Measurements from ENCODE around the gene ERBIN. TPM values are rescaled to one million over a fixed set of nuclear protein-coding genes. Genes with fewer than 3 reads are reported as not detected.

The ERBIN gene
- total RNA-seq, 1 experiment from 2014 or later: 47.2 TPM

- H3K4me1 Mint-ChIP-seq (ENCODE audit: low read depth, unreplicated experiment): peaks cover 15% of the 10 kb centered on the region
- H3K4me3 Mint-ChIP-seq (ENCODE audit: unreplicated experiment): no peak overlapping the region
- Histone ChIP-seq H3K4me1 (no peaks in the 10 kb centered on the region), H3K27me3 (replicated peaks; ENCODE audit: control insufficient read depth, insufficient read depth, low read length) (no peaks in the 10 kb centered on the region), H3K4me3 (ENCODE audit: low read depth, low read length) (no peak overlapping the region), H3K36me3 (ENCODE audit: control insufficient read depth, insufficient read depth, low read length) (no peaks in the 10 kb centered on the region), H3K9me3 (0 out of 2 replicates have a peak, but pooled peaks cover under 1% of the 10 kb centered on the region)
- no peaks in the 10 kb centered on the region for H3K27me3 Mint-ChIP-seq (ENCODE audit: insufficient read depth, unreplicated experiment)
- intact Hi-C loops (cut with micrococcal nuclease; ENCODE audit: unreplicated experiment): no loop called here
- peaks cover 9% of the 10 kb centered on the region for H3K36me3 Mint-ChIP-seq (ENCODE audit: insufficient read depth, unreplicated experiment)
- BruUV-seq (replicated peaks): no TSS peak
- ChIA-PET CTCF (no interaction called here), POLR2A (no interaction called here)
- no peak for DNase-seq
- H3K9me3 Mint-ChIP-seq (ENCODE audit: unreplicated experiment): no peaks in the 10 kb centered on the region
- TF ChIP-seq CTCF (IDR thresholded peaks at IDR 0.05; ENCODE audit: insufficient read depth in 1 of 2, low read depth in 1 of 2, low read length in 1 of 2, severe bottlenecking in 1 of 2, unreplicated experiment in 1 of 2): no peak
- no peak overlapping the region for H3K27ac Mint-ChIP-seq (ENCODE audit: unreplicated experiment)
These were observed 41.1 kb downstream of the ERBIN start for GRCh38 chr5:65967288-65968066.

GRCh38 chr5:65969539-65970393, 43.4 kb downstream of the ERBIN start:
- H3K36me3 Mint-ChIP-seq (ENCODE audit: insufficient read depth, unreplicated experiment): peaks cover 16% of the 10 kb centered on the region
- H3K4me3 Mint-ChIP-seq (ENCODE audit: unreplicated experiment): no peak overlapping the region
- H3K4me1 Mint-ChIP-seq (ENCODE audit: low read depth, unreplicated experiment): peaks cover 15% of the 10 kb centered on the region
- H3K36me3 ChIP-seq (ENCODE audit: control insufficient read depth, insufficient read depth, low read length): no peaks in the 10 kb centered on the region; the same call in 1 of the 2 replicates
- no peaks in the 10 kb centered on the region for H3K27me3 Mint-ChIP-seq (ENCODE audit: insufficient read depth, unreplicated experiment)
- BruUV-seq (replicated peaks): no TSS peak
- CTCF ChIA-PET: no interaction called here
- no peak for TF ChIP-seq CTCF (IDR thresholded peaks at IDR 0.05; ENCODE audit: insufficient read depth in 1 of 2, low read depth in 1 of 2, low read length in 1 of 2, severe bottlenecking in 1 of 2, unreplicated experiment in 1 of 2)
- H3K27ac Mint-ChIP-seq (ENCODE audit: unreplicated experiment): no peak overlapping the region
- H3K4me1 ChIP-seq: no peaks in the 10 kb centered on the region
- H3K4me3 ChIP-seq (ENCODE audit: low read depth, low read length): no peak overlapping the region
- intact Hi-C loops (cut with micrococcal nuclease; ENCODE audit: unreplicated experiment): no loop called here
- 0 out of 2 replicates have a peak, but pooled peaks cover 3% of the 10 kb centered on the region for H3K9me3 ChIP-seq
- H3K9me3 Mint-ChIP-seq (ENCODE audit: unreplicated experiment): peaks cover 6% of the 10 kb centered on the region
- POLR2A ChIA-PET: no interaction called here
- DNase-seq: no peak
- no peaks in the 10 kb centered on the region for H3K27me3 ChIP-seq (replicated peaks; ENCODE audit: control insufficient read depth, insufficient read depth, low read length)

- TF ChIP-seq CTCF (IDR thresholded peaks at IDR 0.05; ENCODE audit: insufficient read depth in 1 of 2, low read depth in 1 of 2, low read length in 1 of 2, severe bottlenecking in 1 of 2, unreplicated experiment in 1 of 2): no peak
- ChIA-PET CTCF (no interaction called here), POLR2A (no interaction called here)
- Histone ChIP-seq H3K27me3 (replicated peaks; ENCODE audit: control insufficient read depth, insufficient read depth, low read length) (no peaks in the 10 kb centered on the region), H3K9me3 (0 out of 2 replicates have a peak, but pooled peaks cover 3% of the 10 kb centered on the region), H3K36me3 (ENCODE audit: control insufficient read depth, insufficient read depth, low read length) (no peaks in the 10 kb centered on the region; the same call in 1 of the 2 replicates), H3K4me3 (ENCODE audit: low read depth, low read length) (no peak overlapping the region), H3K4me1 (no peaks in the 10 kb centered on the region)
- intact Hi-C loops (cut with micrococcal nuclease; ENCODE audit: unreplicated experiment): no loop called here
- BruUV-seq (replicated peaks): no TSS peak
- H3K27me3 Mint-ChIP-seq (ENCODE audit: insufficient read depth, unreplicated experiment): no peaks in the 10 kb centered on the region
- DNase-seq: no peak
- no peak overlapping the region for H3K27ac Mint-ChIP-seq (ENCODE audit: unreplicated experiment)
- peaks cover 18% of the 10 kb centered on the region for H3K36me3 Mint-ChIP-seq (ENCODE audit: insufficient read depth, unreplicated experiment)
- H3K9me3 Mint-ChIP-seq (ENCODE audit: unreplicated experiment): peaks cover 11% of the 10 kb centered on the region
- H3K4me1 Mint-ChIP-seq (ENCODE audit: low read depth, unreplicated experiment): peaks cover 15% of the 10 kb centered on the region
- H3K4me3 Mint-ChIP-seq (ENCODE audit: unreplicated experiment): no peak overlapping the region
These were observed 44.3 kb downstream of the ERBIN start for GRCh38 chr5:65970481-65971367.

All from Caco-2 (cell line).